H1 (cell line): ENCODE results near the gene CCDC102A. TPM values are rescaled to one million over a fixed set of nuclear protein-coding genes. Genes with fewer than 3 reads are reported as not detected.

Experiments
- GABPA ChIP-seq: IDR thresholded peaks from 2 replicates; pipeline ENCODE4 v1.6.1; 2011; ENCODE audit warnings: mild to moderate bottlenecking, low read length, moderate library complexity, borderline replicate concordance; ENCODE audit not compliant: insufficient read depth
- NRF1 ChIP-seq: IDR thresholded peaks from 2 replicates; pipeline ENCODE4 v1.6.1; 2011; ENCODE audit warnings: mild to moderate bottlenecking, low read depth, low read length, improper control_type of control experiment
- RFX5 ChIP-seq: IDR thresholded peaks from 2 replicates; pipeline ENCODE4 v1.6.1; 2011; ENCODE audit warnings: low read depth, low read length, improper control_type of control experiment, borderline replicate concordance
- polyA plus RNA-seq, 7 experiments: library from polyadenylated mRNA; depleted of rRNA in 3 of 7; stranded (reverse) in 5 of 7; unstranded in 2 of 7; fragments of >200 nt in 5 of 7; fragments of 200-250 nt in 2 of 7; gene quantifications; 1 replicate in 5 of 7; 2 replicates in 1 of 7; 4 replicates in 1 of 7; pipeline versions ENCODE4 v1.2.1 to v1.2.3, GENCODE V29; 2011 to 2013; ENCODE audit warnings: missing spikeins in 2 of 7, mixed read lengths in 2 of 7
- total RNA-seq: library from RNA; stranded (reverse); fragmentation: NEBNext Ultra II Directional; extraction: Animal tissue kit (Norgen Biotek cat#: 25700); gene quantifications from 2 replicates; pipeline ENCODE4 v1.2.1, GENCODE V29; 2021

CCDC102A gene
- total and polyA plus RNA-seq, 2 of the 8 experiments (the other 6 are each of a cell fraction or from before 2014, with no cell fraction given), result 4.0 to 7.5 TPM

- TF ChIP-seq RFX5 (no peak), NRF1 (no peak), GABPA (no peak)
These were observed 48.8 kb upstream of the CCDC102A start (continued) for GRCh38 chr16:57585051-57585687.
